Measurements from ENCODE around the gene BSPH1.

The BSPH1 gene

GRCh38 chr19:47992070-47992469, at the start of gene BSPH1:
Gene BSPH1 (minus strand): TSS chr19:47992170. CDS start chr19:47992081, 89 bp downstream.
- TF ChIP-seq, protein P1, sequence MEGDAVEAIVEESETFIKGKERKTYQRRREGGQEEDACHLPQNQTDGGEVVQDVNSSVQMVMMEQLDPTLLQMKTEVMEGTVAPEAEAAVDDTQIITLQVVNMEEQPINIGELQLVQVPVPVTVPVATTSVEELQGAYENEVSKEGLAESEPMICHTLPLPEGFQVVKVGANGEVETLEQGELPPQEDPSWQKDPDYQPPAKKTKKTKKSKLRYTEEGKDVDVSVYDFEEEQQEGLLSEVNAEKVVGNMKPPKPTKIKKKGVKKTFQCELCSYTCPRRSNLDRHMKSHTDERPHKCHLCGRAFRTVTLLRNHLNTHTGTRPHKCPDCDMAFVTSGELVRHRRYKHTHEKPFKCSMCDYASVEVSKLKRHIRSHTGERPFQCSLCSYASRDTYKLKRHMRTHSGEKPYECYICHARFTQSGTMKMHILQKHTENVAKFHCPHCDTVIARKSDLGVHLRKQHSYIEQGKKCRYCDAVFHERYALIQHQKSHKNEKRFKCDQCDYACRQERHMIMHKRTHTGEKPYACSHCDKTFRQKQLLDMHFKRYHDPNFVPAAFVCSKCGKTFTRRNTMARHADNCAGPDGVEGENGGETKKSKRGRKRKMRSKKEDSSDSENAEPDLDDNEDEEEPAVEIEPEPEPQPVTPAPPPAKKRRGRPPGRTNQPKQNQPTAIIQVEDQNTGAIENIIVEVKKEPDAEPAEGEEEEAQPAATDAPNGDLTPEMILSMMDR (IDR thresholded peaks at IDR 0.05; ENCODE audit: low read length, missing control alignments), result no peak
- no peak within 1 kb of the TSS for H3K4me3 ChIP-seq (replicated peaks; ENCODE audit: low read depth, low read length)
- DNase-seq (ENCODE audit: low read depth), result no peak

DNA sequence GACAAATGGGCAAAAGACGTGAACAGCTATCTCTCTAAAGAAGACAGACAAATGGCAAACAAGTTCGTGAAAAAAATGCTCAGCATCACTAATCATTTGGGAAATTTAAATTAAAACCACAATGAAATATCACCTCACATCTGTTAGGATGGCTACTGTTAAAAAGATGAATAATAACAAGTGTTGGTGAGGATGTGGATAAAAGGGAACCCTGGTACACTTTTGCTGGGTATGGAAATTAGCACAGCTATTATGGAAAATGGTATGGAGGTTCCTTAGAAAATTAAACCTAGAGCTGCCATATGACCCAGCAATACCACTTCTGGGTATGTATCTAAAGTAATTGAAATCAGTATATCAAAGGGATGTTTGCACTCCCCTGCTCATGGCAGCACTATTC, 44.8 kb upstream of the BSPH1 start:
- H3K4me3 ChIP-seq (replicated peaks; ENCODE audit: low read depth, low read length), result no peak overlapping the region
- no peak for DNase-seq (ENCODE audit: low read depth)
- TF ChIP-seq, protein P1 (IDR thresholded peaks at IDR 0.05; ENCODE audit: low read length, missing control alignments), result no peak

DNA sequence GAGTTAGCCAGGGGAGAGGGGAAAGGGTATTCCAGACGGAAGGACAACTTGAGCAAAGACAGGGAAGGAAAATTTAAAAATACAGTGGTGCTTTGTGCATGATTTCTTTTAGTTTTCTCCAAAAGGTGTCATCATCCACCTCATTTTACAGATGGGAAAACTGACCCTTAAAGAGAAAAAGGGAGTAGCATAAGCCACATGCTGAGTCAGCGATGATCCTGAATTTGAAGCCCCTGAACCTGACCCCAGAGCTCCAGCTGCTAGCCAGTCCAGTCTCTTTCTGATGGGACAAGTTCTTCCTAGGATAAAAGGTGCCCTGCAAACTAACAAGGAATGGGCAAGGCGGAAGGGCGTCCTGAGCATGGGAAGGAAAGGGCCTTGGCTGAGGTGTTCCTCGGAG, 41.6 kb upstream of the BSPH1 start:
- H3K4me3 ChIP-seq (replicated peaks; ENCODE audit: low read depth, low read length), result no peak overlapping the region
- TF ChIP-seq, protein P1 (IDR thresholded peaks at IDR 0.05; ENCODE audit: low read length, missing control alignments), result no peak
- DNase-seq (ENCODE audit: low read depth), result no peak

GRCh38 chr19:48030073-48030472, 38.1 kb upstream of the BSPH1 start:
- TF ChIP-seq, protein P1 (IDR thresholded peaks at IDR 0.05; ENCODE audit: low read length, missing control alignments), result no peak
- no peak overlapping the region for H3K4me3 ChIP-seq (replicated peaks; ENCODE audit: low read depth, low read length)
- no peak for DNase-seq (ENCODE audit: low read depth)

- no peak for DNase-seq (ENCODE audit: low read depth)
- TF ChIP-seq, protein P1 (IDR thresholded peaks at IDR 0.05; ENCODE audit: low read length, missing control alignments), result no peak
Measured at GRCh38 chr19:48029431-48029830, 37.5 kb upstream of the BSPH1 start.

GRCh38 chr19:48025480-48025879, 33.5 kb upstream of the BSPH1 start:
- DNase-seq (ENCODE audit: low read depth), result no peak
- H3K4me3 ChIP-seq (replicated peaks; ENCODE audit: low read depth, low read length), result no peak overlapping the region
- TF ChIP-seq, protein P1 (IDR thresholded peaks at IDR 0.05; ENCODE audit: low read length, missing control alignments), result no peak

More at GRCh38 chr19:48029431-48029830, 37.5 kb upstream of the BSPH1 start:
- H3K4me3 ChIP-seq (replicated peaks; ENCODE audit: low read depth, low read length), result no peak overlapping the region

- no peak overlapping the region for H3K4me3 ChIP-seq (replicated peaks; ENCODE audit: low read depth, low read length)
- TF ChIP-seq, protein P1 (IDR thresholded peaks at IDR 0.05; ENCODE audit: low read length, missing control alignments), result no peak
- no peak for DNase-seq (ENCODE audit: low read depth)
Measured at GRCh38 chr19:48023518-48023917, 31.5 kb upstream of the BSPH1 start.

Measured in fibroblast of pulmonary artery (primary cell).